NCI-H2107 treated with DMSO at 0.1 percent for 48 hours (cell line): ENCODE data around the gene OR8H2.
"Not testable (repeated sequence)": the region's sequence is repeated elsewhere in the genome, so short reads cannot be mapped to it uniquely, and the experiment has no call there.

Experiments
- DNase-seq: peaks from one replicate; lab custom pipeline; 2025; ENCODE audit not compliant: unreplicated experiment; lab: John Stamatoyannopoulos, UW

OR8H2 gene

GRCh38 chr11:56103210-56103737, at the start of gene OR8H2:
TSS of gene OR8H2 (plus strand) at chr11:56103687. CDS start at chr11:56105043, 1,356 bp downstream.
- DNase-seq = no peak

- not testable (repeated sequence) for DNase-seq
Measured at GRCh38 chr11:56056366-56056765, 47.1 kb upstream of the OR8H2 start.

DNA sequence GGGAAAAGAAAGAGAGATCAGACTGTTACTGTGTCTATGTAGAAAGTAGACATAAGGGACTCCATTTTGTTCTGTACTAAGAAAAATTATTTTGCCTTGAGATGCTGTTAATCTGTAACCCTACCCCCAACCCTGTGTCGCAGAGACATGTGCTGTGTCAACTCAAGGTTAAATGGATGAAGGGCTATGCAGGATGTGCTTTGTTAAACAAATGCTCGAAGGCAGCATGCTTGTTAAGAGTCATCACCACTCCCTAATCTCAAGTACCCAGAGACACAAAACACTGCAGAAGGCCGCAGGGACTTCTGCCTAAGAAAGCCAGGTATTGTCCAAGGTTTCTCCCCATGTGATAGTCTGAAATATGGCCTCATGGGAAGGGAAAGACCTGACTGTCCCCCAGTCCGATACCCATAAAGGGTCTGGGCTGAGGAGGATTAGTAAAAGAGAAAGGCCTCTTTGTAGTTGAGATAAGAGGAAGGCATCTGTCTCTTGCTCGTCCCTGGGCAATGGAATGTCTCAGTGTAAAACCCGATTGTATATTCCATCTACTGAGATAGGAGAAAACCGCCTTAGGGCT, 45.7 kb upstream of the OR8H2 start:
- not testable (repeated sequence) for DNase-seq

GRCh38 chr11:56058260-56058780, 45.2 kb upstream of the OR8H2 start:
- DNase-seq = not testable (repeated sequence)

GRCh38 chr11:56066980-56067379, 36.5 kb upstream of the OR8H2 start:
- no peak for DNase-seq

DNA sequence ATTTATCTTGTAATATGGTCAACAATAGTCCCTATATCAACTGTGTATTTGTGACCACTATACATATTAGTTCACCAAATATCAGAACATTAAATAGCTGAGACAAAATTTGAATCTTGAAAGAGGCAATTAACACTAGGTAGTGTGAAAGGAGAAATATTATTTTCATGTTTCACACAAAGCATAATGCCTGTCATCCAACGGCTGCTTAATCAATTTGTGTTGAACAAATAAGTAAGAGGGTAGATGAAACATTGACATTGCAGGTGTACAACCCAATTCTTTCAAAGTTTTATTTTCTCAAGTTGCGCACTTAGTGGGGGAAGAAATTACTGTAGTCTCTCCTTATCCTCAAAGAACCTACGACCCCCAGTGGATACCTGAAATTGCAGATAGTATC, 13.8 kb upstream of the OR8H2 start:
- DNase-seq = no peak

- no peak for DNase-seq
Measured at GRCh38 chr11:56093008-56093407, 10.5 kb upstream of the OR8H2 start, which contains the start of gene OR8I2. TSS of gene OR8I2 (plus strand) at chr11:56093308. CDS start at chr11:56093308, 0 bp downstream.

- DNase-seq = no peak
Measured at GRCh38 chr11:56122073-56122472, 18.6 kb downstream of the OR8H2 start, which contains the start of gene OR8H3. TSS of gene OR8H3 (plus strand) at chr11:56122373. CDS start at chr11:56122373, 0 bp downstream.

GRCh38 chr11:56140151-56140661, 36.7 kb downstream of the OR8H2 start, which contains the start of gene OR8J3:
TSS of gene OR8J3 (minus strand) at chr11:56140201. CDS start at chr11:56137718, 2,483 bp downstream.
- no peak for DNase-seq

DNA sequence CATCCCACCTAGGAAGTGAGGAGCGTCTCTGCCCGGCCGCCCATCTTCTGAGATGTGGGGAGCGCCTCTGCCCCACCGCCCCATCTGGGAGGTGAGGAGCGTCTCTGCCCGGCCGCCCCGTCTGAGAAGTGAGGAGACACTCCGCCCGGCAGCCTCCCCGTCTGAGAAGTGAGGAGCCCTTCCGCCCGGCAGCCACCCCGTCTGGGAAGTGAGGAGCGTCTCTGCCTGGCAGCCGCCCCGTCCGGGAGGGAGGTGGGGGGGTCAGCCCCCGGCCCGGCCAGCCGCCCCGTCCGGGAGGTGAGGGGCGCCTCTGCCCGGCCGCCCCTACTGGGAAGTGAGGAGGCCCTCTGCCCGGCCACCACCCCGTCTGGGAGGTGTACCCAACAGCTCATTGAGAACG, 40.2 kb downstream of the OR8H2 start:
- DNase-seq = not testable (repeated sequence)

DNA sequence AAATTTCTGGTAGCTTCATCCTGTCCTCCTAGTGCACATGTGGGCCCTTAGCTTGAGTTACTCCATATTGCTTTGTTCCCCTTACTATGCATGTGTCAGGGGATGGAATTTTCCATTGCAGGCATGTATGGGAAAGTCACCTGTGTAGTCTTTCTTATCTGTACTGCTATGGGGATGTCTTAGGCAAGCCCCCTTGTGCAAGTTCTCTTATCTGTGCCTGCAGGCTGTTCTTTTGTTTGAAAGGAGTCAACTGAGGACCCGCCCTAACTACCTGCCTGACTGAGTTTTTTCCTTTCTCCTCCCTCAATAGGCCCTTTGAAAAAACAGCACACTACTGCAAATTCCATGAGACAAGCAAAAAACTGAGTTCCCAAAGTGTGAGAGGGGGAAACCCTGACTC, 47.9 kb downstream of the OR8H2 start:
- DNase-seq = no peak

DNA sequence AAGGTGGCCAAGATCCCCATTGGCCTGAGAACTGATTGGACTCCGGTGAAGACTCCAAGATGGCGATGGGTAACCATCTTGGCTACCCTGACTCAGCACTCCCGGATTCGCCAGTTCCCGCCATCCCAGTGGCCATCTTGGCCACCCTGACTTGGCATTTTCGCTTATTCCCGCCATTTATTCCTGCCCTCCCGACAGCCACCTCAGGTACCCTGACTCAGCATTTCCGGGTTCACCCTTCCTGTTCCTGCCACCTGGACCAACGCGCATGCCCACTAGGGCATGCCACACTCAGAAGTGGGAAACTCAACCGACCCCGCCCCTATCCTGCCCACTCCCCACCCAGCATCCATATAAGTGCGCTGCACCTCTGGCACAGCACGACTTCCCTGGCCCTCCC, 48.8 kb downstream of the OR8H2 start:
- DNase-seq = no peak
